PC-9 (cell line): ENCODE results near the gene MTMR2. TPM values are rescaled to one million over a fixed set of nuclear protein-coding genes. Genes with fewer than 3 reads are reported as not detected.

Source experiments
- BruUV-seq: library from RNA; stranded (reverse); fragments of 400-500 nt; replicated peaks from 2 replicates; lab custom pipeline; 2021; lab: Mats Ljungman, UMichigan
- CTCF ChIA-PET: fragments of 300-600 bp; sonication (Branson Sonifier 250); formaldehyde crosslinking; loops from one replicate; lab custom pipeline; 2022; ENCODE audit warnings: antibody characterized with exemption; lab: Charles Lee
- POLR2A ChIA-PET: fragments of 300-600 bp; sonication (Branson Sonifier 250); formaldehyde crosslinking; loops from one replicate; lab custom pipeline; 2022; ENCODE audit warnings: antibody characterized with exemption; ENCODE audit not compliant: unreplicated experiment; lab: Charles Lee
- DNase-seq, 2 experiments: peaks; one replicate each; pipeline versions ENCODE4 v3.0.0 to v3.0.0-alpha.2; 2015 to 2022; ENCODE audit warnings: mixed read lengths in 1 of 2
- H2AFZ ChIP-seq: fragments of 200-600 bp; sonication (generic); 2 replicates; pipeline ENCODE4 v1.8.1; 2017; ENCODE audit warnings: antibody characterized with exemption
- H3F3A ChIP-seq: fragments of 200-600 bp; sonication (generic); 2 replicates; pipeline ENCODE4 v1.8.1; 2017; ENCODE audit warnings: antibody characterized with exemption, mild to moderate bottlenecking, low read depth; ENCODE audit not compliant: insufficient read depth
- H3K27ac ChIP-seq: fragments of 200-600 bp; sonication (generic); 2 replicates; pipeline ENCODE4 v1.6.1; 2016; ENCODE audit warnings: mixed run types
- H3K27me3 ChIP-seq: fragments of 200-600 bp; sonication (generic); 2 replicates; pipeline ENCODE4 v1.6.1; 2016; ENCODE audit warnings: low read depth, mixed run types; ENCODE audit not compliant: insufficient read depth
- H3K36me3 ChIP-seq: fragments of 200-600 bp; sonication (generic); 2 replicates; pipeline ENCODE4 v1.6.1; 2016; ENCODE audit warnings: low read depth, mixed run types
- H3K4me1 ChIP-seq: fragments of 200-600 bp; sonication (generic); replicated peaks from 2 replicates; pipeline ENCODE4 v1.6.1; 2016; ENCODE audit warnings: mixed run types; ENCODE audit not compliant: insufficient read depth
- H3K4me2 ChIP-seq: fragments of 200-600 bp; sonication (generic); 2 replicates; pipeline ENCODE4 v1.6.1; 2017; ENCODE audit warnings: mixed run types
- H3K4me3 ChIP-seq: fragments of 200-600 bp; sonication (generic); 2 replicates; pipeline ENCODE4 v1.6.1; 2016; ENCODE audit warnings: mixed run types
- H3K79me2 ChIP-seq: fragments of 200-600 bp; sonication (generic); 2 replicates; pipeline ENCODE4 v1.6.1; 2017; ENCODE audit warnings: low read depth, mixed run types
- H3K9me2 ChIP-seq: fragments of 200-600 bp; sonication (generic); 2 replicates; pipeline ENCODE4 v1.8.1; 2017; ENCODE audit warnings: mild to moderate bottlenecking; ENCODE audit not compliant: insufficient read depth
- H3K9me3 ChIP-seq: fragments of 200-600 bp; sonication (generic); 2 replicates; pipeline ENCODE4 v1.8.1; 2016; ENCODE audit warnings: low read depth; ENCODE audit not compliant: insufficient read depth
- H4K20me1 ChIP-seq: fragments of 200-600 bp; sonication (generic); 2 replicates; pipeline ENCODE4 v1.8.1; 2017; ENCODE audit not compliant: insufficient read depth
- EZH2 ChIP-seq: fragments of 200-600 bp; sonication (generic); IDR thresholded peaks from 2 replicates; pipeline ENCODE4 v1.8.0; 2017; ENCODE audit warnings: antibody characterized with exemption, low read depth
- intact Hi-C: fragments of 100-400 bp; cut with micrococcal nuclease; formaldehyde crosslinking; loops from one replicate; pipeline ENCODE4 v1.10.0; 2022; ENCODE audit not compliant: unreplicated experiment
- total RNA-seq: library from RNA; stranded (reverse); gene quantifications from 2 replicates; pipeline ENCODE4 v1.2.3, GENCODE V29; 2021
- TF ChIP-seq, protein P1 (sequence below): fragments of 200-600 bp; sonication (generic); conservative IDR thresholded peaks from 2 replicates; pipeline ENCODE4 v1.6.1; 2017; ENCODE audit warnings: mixed run types, antibody characterized with exemption, mild to moderate bottlenecking, moderate library complexity

MTMR2 gene
- total RNA-seq, 1 experiment from 2014 or later, result 60.7 TPM

DNA sequence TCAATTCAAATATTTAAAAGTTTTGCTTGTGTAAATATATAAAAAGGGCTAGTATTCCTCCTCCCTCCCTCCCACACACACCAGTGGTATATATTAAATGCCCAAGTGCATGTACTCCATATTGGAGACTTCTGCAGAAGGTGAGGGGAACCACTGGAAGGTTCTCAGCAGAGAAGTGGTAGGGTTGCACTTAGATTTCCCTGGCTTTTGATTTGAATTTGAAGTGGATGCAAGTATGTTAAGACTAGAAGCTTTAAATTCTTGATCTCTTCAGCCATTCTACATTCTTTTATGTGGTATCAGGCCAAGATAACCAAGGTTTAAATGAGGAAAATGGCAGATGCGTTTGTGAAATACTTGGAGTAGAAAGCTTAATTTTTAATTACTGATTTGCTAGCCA lies 90.5 kb downstream of the MTMR2 start:
- POLR2A ChIA-PET, result no interaction called here
- CTCF ChIA-PET, result no interaction called here
- intact Hi-C loops, result loop anchor here (10.0 kb wide), 1 partner anchor 391 kb away; no protein-coding TSS in a partner anchor

DNA sequence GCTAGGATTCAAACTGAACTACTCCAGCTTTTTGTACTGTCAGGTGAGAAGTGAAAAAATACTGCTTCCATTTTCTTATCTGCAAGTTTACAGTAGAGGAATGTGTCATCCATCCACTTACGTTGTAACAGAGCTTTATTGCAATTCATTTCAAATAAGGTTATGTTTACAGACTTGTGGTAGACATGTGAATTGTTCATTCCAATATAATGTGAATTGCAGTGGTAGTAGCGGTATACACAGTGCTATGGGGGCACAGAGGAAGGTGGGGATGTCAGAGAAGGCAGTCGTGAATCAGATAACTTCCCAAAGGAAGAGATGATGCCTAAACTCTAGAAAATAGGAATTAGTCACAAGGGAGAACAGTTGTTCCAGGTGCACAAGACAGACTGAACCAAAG lies 91.1 kb downstream of the MTMR2 start:
- Histone ChIP-seq H3K36me3 (peaks cover 62% of the 10 kb centered on the region), H4K20me1 (no peaks in the 10 kb centered on the region), H3K4me2 (no peak overlapping the region), H3K9me3 (no peaks in the 10 kb centered on the region), H3K79me2 (no peaks in the 10 kb centered on the region), H3K27ac (no peak overlapping the region), H3K4me3 (no peak overlapping the region), H2AFZ (no peak overlapping the region), H3K4me1 (no peaks in the 10 kb centered on the region), H3F3A (peaks cover 51% of the 10 kb centered on the region), H3K9me2 (no peaks in the 10 kb centered on the region), H3K27me3 (no peaks in the 10 kb centered on the region)
- no peak for DNase-seq
- POLR2A ChIA-PET, result no interaction called here
- BruUV-seq, result no TSS peak
- TF ChIP-seq, protein P1, sequence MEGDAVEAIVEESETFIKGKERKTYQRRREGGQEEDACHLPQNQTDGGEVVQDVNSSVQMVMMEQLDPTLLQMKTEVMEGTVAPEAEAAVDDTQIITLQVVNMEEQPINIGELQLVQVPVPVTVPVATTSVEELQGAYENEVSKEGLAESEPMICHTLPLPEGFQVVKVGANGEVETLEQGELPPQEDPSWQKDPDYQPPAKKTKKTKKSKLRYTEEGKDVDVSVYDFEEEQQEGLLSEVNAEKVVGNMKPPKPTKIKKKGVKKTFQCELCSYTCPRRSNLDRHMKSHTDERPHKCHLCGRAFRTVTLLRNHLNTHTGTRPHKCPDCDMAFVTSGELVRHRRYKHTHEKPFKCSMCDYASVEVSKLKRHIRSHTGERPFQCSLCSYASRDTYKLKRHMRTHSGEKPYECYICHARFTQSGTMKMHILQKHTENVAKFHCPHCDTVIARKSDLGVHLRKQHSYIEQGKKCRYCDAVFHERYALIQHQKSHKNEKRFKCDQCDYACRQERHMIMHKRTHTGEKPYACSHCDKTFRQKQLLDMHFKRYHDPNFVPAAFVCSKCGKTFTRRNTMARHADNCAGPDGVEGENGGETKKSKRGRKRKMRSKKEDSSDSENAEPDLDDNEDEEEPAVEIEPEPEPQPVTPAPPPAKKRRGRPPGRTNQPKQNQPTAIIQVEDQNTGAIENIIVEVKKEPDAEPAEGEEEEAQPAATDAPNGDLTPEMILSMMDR, result no peak
- no peak for TF ChIP-seq EZH2
- CTCF ChIA-PET, result no interaction called here
- intact Hi-C loops, result loop anchor here (10.0 kb wide), 1 partner anchor 392 kb away; no protein-coding TSS in a partner anchor

More for the DNA sequence above, 90.5 kb downstream of the MTMR2 start:
- H3K4me3 ChIP-seq, result no peak overlapping the region
- H3K4me2 ChIP-seq, result no peak overlapping the region
- no peaks in the 10 kb centered on the region for H4K20me1 ChIP-seq
- H3K4me1 ChIP-seq, result no peaks in the 10 kb centered on the region
- no TSS peak for BruUV-seq
- H3K27me3 ChIP-seq, result no peaks in the 10 kb centered on the region
- no peak for TF ChIP-seq EZH2
- TF ChIP-seq, protein P1, result no peak
- peaks cover 62% of the 10 kb centered on the region for H3K36me3 ChIP-seq
- H3F3A ChIP-seq, result peaks cover 57% of the 10 kb centered on the region
- H2AFZ ChIP-seq, result no peak overlapping the region
- H3K27ac ChIP-seq, result no peak overlapping the region
- H3K79me2 ChIP-seq, result no peaks in the 10 kb centered on the region
- H3K9me3 ChIP-seq, result no peaks in the 10 kb centered on the region
- no peak for DNase-seq
- no peaks in the 10 kb centered on the region for H3K9me2 ChIP-seq

DNA sequence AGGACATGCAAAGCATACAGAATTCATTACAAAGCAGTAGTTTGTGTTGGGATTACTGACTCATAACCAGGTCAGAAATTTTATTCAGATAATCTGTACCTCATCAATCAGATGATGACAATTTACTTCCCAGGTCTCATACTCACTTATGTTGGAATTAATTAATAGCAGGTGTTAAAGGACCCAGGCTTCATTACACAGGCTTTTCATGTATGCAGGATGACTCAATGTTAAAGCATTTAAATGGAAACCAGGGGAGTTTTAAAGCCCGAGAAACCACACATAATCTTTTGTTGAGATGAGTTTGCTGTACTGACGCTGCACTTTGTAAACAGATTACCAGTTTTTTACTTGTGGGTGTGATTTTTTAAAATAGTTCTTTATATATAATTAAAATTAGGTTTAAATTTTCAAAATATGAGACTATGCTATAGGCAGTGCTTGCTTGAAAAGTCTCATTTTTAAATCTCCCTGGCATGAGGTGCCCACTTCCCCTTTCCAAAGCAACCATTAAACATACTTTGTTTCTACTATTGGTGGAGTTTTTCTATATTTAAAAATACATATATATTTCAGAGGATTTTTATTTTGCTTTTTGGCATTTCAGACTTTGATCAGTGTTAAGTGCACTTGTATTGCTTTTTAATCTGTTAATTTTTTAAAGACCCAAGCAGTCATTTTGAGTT lies 92.6 kb downstream of the MTMR2 start:
- Histone ChIP-seq H4K20me1 (no peaks in the 10 kb centered on the region), H3K27ac (no peak overlapping the region), H3F3A (peaks cover 39% of the 10 kb centered on the region), H3K27me3 (no peaks in the 10 kb centered on the region), H3K9me3 (no peaks in the 10 kb centered on the region), H3K79me2 (no peaks in the 10 kb centered on the region), H3K4me3 (no peak overlapping the region), H3K36me3 (peaks cover 60% of the 10 kb centered on the region), H2AFZ (no peak overlapping the region), H3K9me2 (no peaks in the 10 kb centered on the region), H3K4me1 (no peaks in the 10 kb centered on the region), H3K4me2 (no peak overlapping the region)
- no TSS peak for BruUV-seq
- no peak for TF ChIP-seq EZH2
- TF ChIP-seq, protein P1, result no peak
- ChIA-PET CTCF (no interaction called here), POLR2A (no interaction called here)
- DNase-seq, result peak in 1 of 2 experiments; percentile 56
- intact Hi-C loops, result loop anchor here (10.0 kb wide), 1 partner anchor 393 kb away; no protein-coding TSS in a partner anchor
